ENCODE data around the gene LHFPL2.

The LHFPL2 gene

GRCh38 chr5:78541086-78541654 lies 107.4 kb downstream of the LHFPL2 start:
- DNase-seq, result no peak

GRCh38 chr5:78540335-78541085 lies 108.1 kb downstream of the LHFPL2 start:
- DNase-seq, result no peak

- DNase-seq, result no peak
Observed at GRCh38 chr5:78538240-78538850, 110.2 kb downstream of the LHFPL2 start.

- DNase-seq, result no peak
Observed at GRCh38 chr5:78537821-78538220, 110.8 kb downstream of the LHFPL2 start.

- no peak for DNase-seq
Observed at GRCh38 chr5:78537411-78537810, 111.2 kb downstream of the LHFPL2 start.

GRCh38 chr5:78536661-78537196 lies 111.8 kb downstream of the LHFPL2 start:
- no peak for DNase-seq

GRCh38 chr5:78534905-78535200 lies 113.7 kb downstream of the LHFPL2 start:
- no peak for DNase-seq

GRCh38 chr5:78534148-78534904 lies 114.2 kb downstream of the LHFPL2 start:
- DNase-seq, result no peak

GRCh38 chr5:78533356-78533755 lies 115.2 kb downstream of the LHFPL2 start:
- DNase-seq, result no peak

- no peak for DNase-seq
Observed at GRCh38 chr5:78530342-78531096, 118.1 kb downstream of the LHFPL2 start.

- DNase-seq, result no peak
Observed at GRCh38 chr5:78527925-78528324, 120.6 kb downstream of the LHFPL2 start.

GRCh38 chr5:78527054-78527859 lies 121.3 kb downstream of the LHFPL2 start:
- no peak for DNase-seq

GRCh38 chr5:78526049-78526525 lies 122.5 kb downstream of the LHFPL2 start:
- no peak for DNase-seq

GRCh38 chr5:78523314-78524193 lies 125.0 kb downstream of the LHFPL2 start:
- DNase-seq, result no peak

- no peak for DNase-seq
Observed at GRCh38 chr5:78522476-78523260, 125.9 kb downstream of the LHFPL2 start.

GRCh38 chr5:78521455-78521854 lies 127.1 kb downstream of the LHFPL2 start:
- no peak for DNase-seq

GRCh38 chr5:78519198-78519941 lies 129.2 kb downstream of the LHFPL2 start:
- DNase-seq, result no peak

- DNase-seq, result no peak
Observed at GRCh38 chr5:78518365-78519197, 130.0 kb downstream of the LHFPL2 start.

Measured in effector CD4-positive, alpha-beta T cell (primary cell).